GM12873 (cell line): Measurements from ENCODE around the gene CXXC5.

Experiments
- CTCF ChIP-seq: IDR thresholded peaks from 2 replicates; pipeline ENCODE4 v1.5.1; 2012; ENCODE audit warnings: low read depth, mild to moderate bottlenecking, moderate library complexity, low read length, control low read depth; ENCODE audit not compliant: insufficient read depth; ENCODE audit errors: missing control alignments

Gene CXXC5

GRCh38 chr5:139684881-139685749, 37.0 kb downstream of the CXXC5 start:
- peak; percentile 10 for TF ChIP-seq CTCF

GRCh38 chr5:139685886-139686285, 37.7 kb downstream of the CXXC5 start:
- no peak for TF ChIP-seq CTCF

- TF ChIP-seq CTCF, result no peak
Measured at GRCh38 chr5:139686356-139686705, 38.2 kb downstream of the CXXC5 start.

GRCh38 chr5:139686706-139687441, 38.7 kb downstream of the CXXC5 start:
- TF ChIP-seq CTCF, result no peak

GRCh38 chr5:139687656-139688055, 39.5 kb downstream of the CXXC5 start:
- TF ChIP-seq CTCF, result no peak

GRCh38 chr5:139688088-139688702, 40.0 kb downstream of the CXXC5 start:
- TF ChIP-seq CTCF, result no peak

- no peak for TF ChIP-seq CTCF
Measured at GRCh38 chr5:139688751-139689372, 40.7 kb downstream of the CXXC5 start.
